ENCODE results near the gene CHST15. TPM values are rescaled to one million over a fixed set of nuclear protein-coding genes. Genes with fewer than 3 reads are reported as not detected.

CHST15 gene
- total RNA-seq, 1 experiment from 2014 or later: not detected

GRCh38 chr10:123965973-123966895 is 127.2 kb downstream of the CHST15 start:
- in situ Hi-C loops (cut with HindIII; ENCODE audit: low sequenced_read_pairs): no loop called here
- no peak for DNase-seq (ENCODE audit: low spot score)

GRCh38 chr10:123964953-123965352 is 128.4 kb downstream of the CHST15 start:
- in situ Hi-C loops (cut with HindIII; ENCODE audit: low sequenced_read_pairs): no loop called here
- DNase-seq (ENCODE audit: low spot score): no peak

GRCh38 chr10:123962756-123963530 is 130.5 kb downstream of the CHST15 start:
- no peak for DNase-seq (ENCODE audit: low spot score)
- in situ Hi-C loops (cut with HindIII; ENCODE audit: low sequenced_read_pairs): no loop called here

- in situ Hi-C loops (cut with HindIII; ENCODE audit: low sequenced_read_pairs): no loop called here
- DNase-seq (ENCODE audit: low spot score): no peak
Measured at GRCh38 chr10:123958241-123958640, 135.2 kb downstream of the CHST15 start.

Other genes with a start within 250 kb of the CHST15 start
- gene CPXM2, start 201.8 kb downstream of the CHST15 start, total RNA-seq (2014; rRNA removed; shearing (Covaris generic)): not detected in 2 replicates